Activated gamma-delta T cell (primary cell): ENCODE measurements around the gene TERT.
"Not testable (repeated sequence)": the region's sequence is repeated elsewhere in the genome, so short reads cannot be mapped to it uniquely, and the experiment has no call there.

Source experiments
- DNase-seq: peaks from one replicate; lab custom pipeline; 2025; lab: John Stamatoyannopoulos, UW

TERT gene

GRCh38 chr5:1294206-1294834, 548 bp downstream of the TERT start:
- no peak for DNase-seq

GRCh38 chr5:1293416-1294205, 1.3 kb downstream of the TERT start:
- DNase-seq: no peak

- DNase-seq: no peak
These were observed 1.9 kb downstream of the TERT start for GRCh38 chr5:1292846-1293415.

GRCh38 chr5:1292139-1292538, 2.7 kb downstream of the TERT start:
- no peak for DNase-seq

GRCh38 chr5:1291611-1292080, 3.2 kb downstream of the TERT start:
- DNase-seq: no peak

GRCh38 chr5:1290956-1291355, 3.9 kb downstream of the TERT start:
- DNase-seq: not testable (repeated sequence)

GRCh38 chr5:1289559-1289958, 5.3 kb downstream of the TERT start:
- not testable (repeated sequence) for DNase-seq

- no peak for DNase-seq
These were observed 6.2 kb downstream of the TERT start for GRCh38 chr5:1288439-1289335.

- no peak for DNase-seq
These were observed 9.0 kb downstream of the TERT start for GRCh38 chr5:1285883-1286291.

- no peak for DNase-seq
These were observed 9.7 kb downstream of the TERT start for GRCh38 chr5:1285141-1285540.

- not testable (repeated sequence) for DNase-seq
These were observed 10.4 kb downstream of the TERT start for GRCh38 chr5:1284336-1284970.

- not testable (repeated sequence) for DNase-seq
These were observed 11.2 kb downstream of the TERT start for GRCh38 chr5:1283729-1284041.

- DNase-seq: not testable (repeated sequence)
These were observed 11.7 kb downstream of the TERT start for GRCh38 chr5:1282993-1283728.

GRCh38 chr5:1282131-1282992, 12.5 kb downstream of the TERT start:
- DNase-seq: no peak

GRCh38 chr5:1281038-1281882, 13.6 kb downstream of the TERT start:
- DNase-seq: no peak

GRCh38 chr5:1280177-1281037, 14.5 kb downstream of the TERT start:
- DNase-seq: no peak

- no peak for DNase-seq
These were observed 15.3 kb downstream of the TERT start for GRCh38 chr5:1279443-1280151.
